MM.1S (cell line): ENCODE data around the gene HSPA6.

Experiments used
- EZH2 ChIP-seq: fragments of 300-600 bp; sonication (generic); optimal IDR thresholded peaks from 2 replicates; pipeline ENCODE3; 2017; ENCODE audit warnings: low read depth, mild to moderate bottlenecking, antibody characterized with exemption, low read length, mixed read lengths
- EZH2phosphoT487 ChIP-seq: fragments of 300-600 bp; sonication (generic); IDR thresholded peaks from 2 replicates; pipeline ENCODE4 v1.6.1; 2018; ENCODE audit warnings: antibody characterized with exemption, low read length
- TF ChIP-seq, protein P1 (sequence below): fragments of 300-600 bp; sonication (generic); IDR thresholded peaks from 2 replicates; pipeline ENCODE4 v1.5.1; 2016; ENCODE audit warnings: antibody characterized with exemption, low read length, mixed read lengths

DNA sequence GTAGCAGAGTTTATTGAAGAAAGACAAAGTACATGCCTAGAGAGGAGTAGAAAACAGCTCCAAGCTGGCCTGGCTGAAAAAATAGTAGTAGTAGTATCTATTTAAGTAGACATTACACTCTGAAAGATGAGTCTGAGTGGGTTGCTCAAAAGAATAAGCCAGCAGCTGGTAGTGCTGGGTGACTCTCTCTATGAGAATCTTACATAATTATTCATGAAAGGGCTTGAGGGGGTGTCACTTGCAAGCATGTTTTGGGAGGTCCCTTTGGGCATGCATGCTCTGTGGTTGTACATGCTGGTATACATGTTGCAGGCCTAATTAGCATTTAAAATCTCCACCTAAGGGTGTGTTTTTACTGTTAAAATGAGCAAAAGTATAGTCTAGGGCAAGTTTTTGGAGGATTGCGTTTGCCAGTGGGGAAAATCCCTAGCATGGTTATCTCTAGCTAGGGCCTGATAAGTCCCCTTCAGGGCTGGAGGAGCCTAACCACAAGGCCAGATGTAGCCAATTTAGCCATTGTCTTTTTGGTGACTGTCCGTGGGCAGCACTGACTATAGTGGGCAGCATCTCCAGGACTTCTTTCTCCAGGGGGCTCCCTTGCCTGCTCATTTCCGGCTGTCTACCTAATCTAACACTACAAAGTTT, 30.1 kb upstream of the HSPA6 start:
- TF ChIP-seq, protein P1, sequence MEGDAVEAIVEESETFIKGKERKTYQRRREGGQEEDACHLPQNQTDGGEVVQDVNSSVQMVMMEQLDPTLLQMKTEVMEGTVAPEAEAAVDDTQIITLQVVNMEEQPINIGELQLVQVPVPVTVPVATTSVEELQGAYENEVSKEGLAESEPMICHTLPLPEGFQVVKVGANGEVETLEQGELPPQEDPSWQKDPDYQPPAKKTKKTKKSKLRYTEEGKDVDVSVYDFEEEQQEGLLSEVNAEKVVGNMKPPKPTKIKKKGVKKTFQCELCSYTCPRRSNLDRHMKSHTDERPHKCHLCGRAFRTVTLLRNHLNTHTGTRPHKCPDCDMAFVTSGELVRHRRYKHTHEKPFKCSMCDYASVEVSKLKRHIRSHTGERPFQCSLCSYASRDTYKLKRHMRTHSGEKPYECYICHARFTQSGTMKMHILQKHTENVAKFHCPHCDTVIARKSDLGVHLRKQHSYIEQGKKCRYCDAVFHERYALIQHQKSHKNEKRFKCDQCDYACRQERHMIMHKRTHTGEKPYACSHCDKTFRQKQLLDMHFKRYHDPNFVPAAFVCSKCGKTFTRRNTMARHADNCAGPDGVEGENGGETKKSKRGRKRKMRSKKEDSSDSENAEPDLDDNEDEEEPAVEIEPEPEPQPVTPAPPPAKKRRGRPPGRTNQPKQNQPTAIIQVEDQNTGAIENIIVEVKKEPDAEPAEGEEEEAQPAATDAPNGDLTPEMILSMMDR: no peak
- TF ChIP-seq EZH2: no peak
- TF ChIP-seq EZH2phosphoT487: no peak
